DND-41 (cell line): ENCODE data around the gene SPDEF.

Experiments used
- ATAC-seq: fragments of 200-7000 bp; cut with Tn5 transposase; 3 replicates; pipeline ENCODE4 v1.9.1; 2021; ENCODE audit warnings: low read depth; ENCODE audit not compliant: insufficient read depth
- DNase-seq: peaks from one replicate; pipeline ENCODE4 v3.0.0-alpha.2; 2020
- H2AFZ ChIP-seq: 2 replicates; pipeline ENCODE4 v1.6.0; 2012; ENCODE audit warnings: low read depth, low read length
- H3K27ac ChIP-seq: 2 replicates; pipeline ENCODE4 v1.5.1; 2012; ENCODE audit warnings: low read length, inconsistent platforms
- H3K27me3 ChIP-seq: fragments of 200-600 bp; sonication (generic); 2 replicates; pipeline ENCODE4 v1.6.0; 2012; ENCODE audit warnings: low read length, mild to moderate bottlenecking, inconsistent platforms; ENCODE audit not compliant: insufficient read depth, poor library complexity
- H3K36me3 ChIP-seq: 2 replicates; pipeline ENCODE4 v1.5.1; 2012; ENCODE audit warnings: low read length, inconsistent platforms; ENCODE audit not compliant: insufficient read depth
- H3K4me1 ChIP-seq: 2 replicates; pipeline ENCODE4 v1.5.1; 2012; ENCODE audit warnings: mild to moderate bottlenecking, low read length; ENCODE audit not compliant: insufficient read depth
- H3K4me2 ChIP-seq: 2 replicates; pipeline ENCODE4 v1.6.0; 2012; ENCODE audit warnings: mild to moderate bottlenecking, moderate library complexity, low read length, inconsistent platforms; ENCODE audit not compliant: insufficient read depth
- H3K4me3 ChIP-seq, 2 experiments: fragments of 200-600 bp in 1 of 2; shearing (Covaris generic) in 1 of 2; 2 replicates each; pipeline ENCODE4 v1.5.1; 2012 to 2016; ENCODE audit warnings: inconsistent platforms in 2 of 2, low read length in 2 of 2, mild to moderate bottlenecking in 2 of 2, low read depth in 1 of 2, moderate library complexity in 1 of 2
- H3K79me2 ChIP-seq: 2 replicates; pipeline ENCODE4 v1.6.0; 2012; ENCODE audit warnings: low read length, inconsistent platforms; ENCODE audit not compliant: insufficient read depth
- H3K9ac ChIP-seq: 2 replicates; pipeline ENCODE4 v1.6.0; 2012; ENCODE audit warnings: low read depth, mild to moderate bottlenecking, inconsistent platforms, low read length, moderate library complexity
- H3K9me3 ChIP-seq: 2 replicates; pipeline ENCODE4 v1.5.1; 2012; ENCODE audit warnings: low read length, moderate library complexity, mild to moderate bottlenecking, inconsistent platforms; ENCODE audit not compliant: insufficient read depth, severe bottlenecking
- H4K20me1 ChIP-seq: 2 replicates; pipeline ENCODE4 v1.6.0; 2012; ENCODE audit warnings: low read length; ENCODE audit not compliant: insufficient read depth
- EZH2 ChIP-seq: IDR thresholded peaks from 3 replicates; pipeline ENCODE4 v1.6.1; 2012; ENCODE audit warnings: borderline replicate concordance, low read depth, mild to moderate bottlenecking, moderate library complexity, low read length, inconsistent platforms; ENCODE audit not compliant: severe bottlenecking
- TF ChIP-seq, protein P1 (sequence below): IDR thresholded peaks from 2 replicates; pipeline ENCODE4 v1.5.1; 2012; ENCODE audit warnings: borderline replicate concordance, low read length, moderate library complexity, mild to moderate bottlenecking; ENCODE audit not compliant: poor library complexity, severe bottlenecking; ENCODE audit errors: extremely low read depth

SPDEF gene

GRCh38 chr6:34585512-34586061, 29.5 kb upstream of the SPDEF start:
- no peak for ATAC-seq
- no peak overlapping the region for H3K27ac ChIP-seq

DNA sequence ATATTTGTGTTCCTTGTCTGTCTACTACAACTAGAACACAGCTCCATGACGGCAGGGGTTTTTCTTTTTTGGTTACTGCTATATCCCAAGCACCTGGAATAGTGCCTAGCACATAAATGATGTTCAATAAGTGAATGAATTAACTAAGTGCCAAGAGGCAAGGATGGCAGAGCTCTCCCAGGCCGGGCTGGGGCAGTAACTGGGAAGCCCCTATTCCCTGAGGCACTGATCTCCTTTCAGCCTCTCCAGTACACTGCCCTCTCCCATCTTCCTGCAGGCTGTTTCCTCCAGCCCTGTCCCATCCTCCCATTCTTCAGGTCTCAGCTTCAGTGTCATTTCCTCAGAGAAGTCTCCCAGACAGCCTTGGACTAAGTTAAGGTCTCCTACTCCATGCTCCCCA, 29.0 kb upstream of the SPDEF start:
- Histone ChIP-seq H3K27me3 (no peaks in the 10 kb centered on the region), H3K27ac (no peak overlapping the region), H4K20me1 (peaks cover 29% of the 10 kb centered on the region), H3K4me1 (no peaks in the 10 kb centered on the region), H2AFZ (no peak overlapping the region), H3K4me2 (no peak overlapping the region), H3K4me3 (no peak overlapping the region), H3K79me2 (no peaks in the 10 kb centered on the region), H3K36me3 (peaks cover 33% of the 10 kb centered on the region), H3K9me3 (no peaks in the 10 kb centered on the region), H3K9ac (no peak overlapping the region)
- DNase-seq (no peak), ATAC-seq (no peak)
- TF ChIP-seq, protein P1, sequence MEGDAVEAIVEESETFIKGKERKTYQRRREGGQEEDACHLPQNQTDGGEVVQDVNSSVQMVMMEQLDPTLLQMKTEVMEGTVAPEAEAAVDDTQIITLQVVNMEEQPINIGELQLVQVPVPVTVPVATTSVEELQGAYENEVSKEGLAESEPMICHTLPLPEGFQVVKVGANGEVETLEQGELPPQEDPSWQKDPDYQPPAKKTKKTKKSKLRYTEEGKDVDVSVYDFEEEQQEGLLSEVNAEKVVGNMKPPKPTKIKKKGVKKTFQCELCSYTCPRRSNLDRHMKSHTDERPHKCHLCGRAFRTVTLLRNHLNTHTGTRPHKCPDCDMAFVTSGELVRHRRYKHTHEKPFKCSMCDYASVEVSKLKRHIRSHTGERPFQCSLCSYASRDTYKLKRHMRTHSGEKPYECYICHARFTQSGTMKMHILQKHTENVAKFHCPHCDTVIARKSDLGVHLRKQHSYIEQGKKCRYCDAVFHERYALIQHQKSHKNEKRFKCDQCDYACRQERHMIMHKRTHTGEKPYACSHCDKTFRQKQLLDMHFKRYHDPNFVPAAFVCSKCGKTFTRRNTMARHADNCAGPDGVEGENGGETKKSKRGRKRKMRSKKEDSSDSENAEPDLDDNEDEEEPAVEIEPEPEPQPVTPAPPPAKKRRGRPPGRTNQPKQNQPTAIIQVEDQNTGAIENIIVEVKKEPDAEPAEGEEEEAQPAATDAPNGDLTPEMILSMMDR, result no peak
- no peak for TF ChIP-seq EZH2

More at GRCh38 chr6:34585512-34586061, 29.5 kb upstream of the SPDEF start:
- H3K4me3 ChIP-seq, result no peak overlapping the region
- DNase-seq, result no peak
- no peaks in the 10 kb centered on the region for H3K9me3 ChIP-seq
- no peak overlapping the region for H3K4me2 ChIP-seq
- peaks cover 38% of the 10 kb centered on the region for H3K36me3 ChIP-seq
- no peaks in the 10 kb centered on the region for H3K27me3 ChIP-seq
- no peak for TF ChIP-seq EZH2
- TF ChIP-seq, protein P1, result no peak
- no peak overlapping the region for H2AFZ ChIP-seq
- H3K4me1 ChIP-seq, result no peaks in the 10 kb centered on the region
- H4K20me1 ChIP-seq, result peaks cover 29% of the 10 kb centered on the region
- no peak overlapping the region for H3K9ac ChIP-seq
- H3K79me2 ChIP-seq, result peaks cover 4% of the 10 kb centered on the region; the same call in 1 of the 2 replicates

- no peak overlapping the region for H3K27ac ChIP-seq
- H3K4me2 ChIP-seq, result no peak overlapping the region
- no peaks in the 10 kb centered on the region for H3K27me3 ChIP-seq
- no peaks in the 10 kb centered on the region for H3K79me2 ChIP-seq
- H3K9ac ChIP-seq, result no peak overlapping the region
- H3K9me3 ChIP-seq, result no peaks in the 10 kb centered on the region
- no peak for ATAC-seq
- H3K36me3 ChIP-seq, result peaks cover 31% of the 10 kb centered on the region
- H2AFZ ChIP-seq, result no peak overlapping the region
- H3K4me3 ChIP-seq, result no peak overlapping the region
- H3K4me1 ChIP-seq, result no peaks in the 10 kb centered on the region
- peaks cover 29% of the 10 kb centered on the region for H4K20me1 ChIP-seq
- DNase-seq, result no peak
- TF ChIP-seq, protein P1, result no peak
- TF ChIP-seq EZH2, result no peak
Observed at GRCh38 chr6:34584694-34585093, 28.6 kb upstream of the SPDEF start.
